Ascending aorta (tissue), 2 donors: ENCODE data around the gene GSTCD. TPM values are rescaled to one million over a fixed set of nuclear protein-coding genes. Genes with fewer than 3 reads are reported as not detected.

ENCODE experiments used
- DNase-seq, 2 donors: peaks; one replicate each; pipeline ENCODE4 v3.0.0-alpha.2; 2019; ENCODE audit warnings: low spot score in 2 of 2
- H3K27ac ChIP-seq, 2 donors: fragments of 200-600 bp; sonication (generic); one replicate each; pipeline ENCODE4 v1.5.1; 2016 to 2017; ENCODE audit warnings: mild to moderate bottlenecking in 1 of 2
- H3K27me3 ChIP-seq: fragments of 200-600 bp; sonication (generic); one replicate; pipeline ENCODE4 v1.5.1; 2017
- H3K36me3 ChIP-seq, 2 donors: fragments of 200-600 bp; sonication (generic); one replicate each; pipeline ENCODE4 v1.5.1; 2016
- H3K4me1 ChIP-seq, 2 donors: fragments of 200-600 bp; sonication (generic); one replicate each; pipeline ENCODE4 v1.5.1; 2016 to 2017; ENCODE audit warnings: mild to moderate bottlenecking in 1 of 2
- H3K4me3 ChIP-seq, 2 donors: fragments of 200-600 bp; sonication (generic); one replicate each; pipeline ENCODE4 v1.5.1; 2016 to 2017; ENCODE audit warnings: mild to moderate bottlenecking in 1 of 2
- H3K9me3 ChIP-seq, 2 donors: fragments of 200-600 bp; sonication (generic); one replicate each; pipeline ENCODE4 v1.5.1; 2016
- intact Hi-C: fragments of 100-400 bp; cut with DNase I; formaldehyde crosslinking; loops from one replicate; pipeline ENCODE4 v1.15.1; 2023
- total RNA-seq: library from RNA; depleted of rRNA; stranded (reverse); fragments of >200 nt; gene quantifications from one replicate; pipeline ENCODE4 v1.1.0, GENCODE V29; 2016
- TF ChIP-seq, protein P1 (sequence below), 3 experiments: fragments of 200-600 bp in 2 of 3; fragments of 450-650 bp in 1 of 3; sonication (generic) in 2 of 3; IDR thresholded peaks; one replicate each; pipeline ENCODE4 v1.5.1; 2016 to 2019; ENCODE audit warnings: antibody characterized with exemption in 3 of 3, mild to moderate bottlenecking in 1 of 3, moderate library complexity in 1 of 3

The GSTCD gene
- total RNA-seq, 1 donor from 2014 or later = 4.4 TPM

DNA sequence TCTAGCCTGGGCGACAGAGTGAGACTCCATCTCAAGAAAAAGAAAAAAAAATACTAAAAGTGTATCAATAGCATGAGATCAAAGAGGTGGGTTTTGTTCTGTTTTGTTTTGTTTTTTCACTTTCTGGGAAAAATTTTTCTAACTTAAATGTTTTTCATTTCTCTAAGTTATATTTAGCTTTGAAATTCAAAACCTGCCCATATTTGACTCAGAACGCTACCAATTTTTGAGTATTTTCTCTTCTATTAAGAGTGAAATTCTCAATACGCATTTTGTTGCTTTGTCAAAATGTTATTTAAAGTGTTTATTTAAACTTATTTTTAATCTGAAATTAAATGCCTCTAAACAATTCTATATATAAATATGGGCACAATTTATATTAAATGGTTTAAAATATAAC, 39.6 kb downstream of the GSTCD start:
- TF ChIP-seq, protein P1, sequence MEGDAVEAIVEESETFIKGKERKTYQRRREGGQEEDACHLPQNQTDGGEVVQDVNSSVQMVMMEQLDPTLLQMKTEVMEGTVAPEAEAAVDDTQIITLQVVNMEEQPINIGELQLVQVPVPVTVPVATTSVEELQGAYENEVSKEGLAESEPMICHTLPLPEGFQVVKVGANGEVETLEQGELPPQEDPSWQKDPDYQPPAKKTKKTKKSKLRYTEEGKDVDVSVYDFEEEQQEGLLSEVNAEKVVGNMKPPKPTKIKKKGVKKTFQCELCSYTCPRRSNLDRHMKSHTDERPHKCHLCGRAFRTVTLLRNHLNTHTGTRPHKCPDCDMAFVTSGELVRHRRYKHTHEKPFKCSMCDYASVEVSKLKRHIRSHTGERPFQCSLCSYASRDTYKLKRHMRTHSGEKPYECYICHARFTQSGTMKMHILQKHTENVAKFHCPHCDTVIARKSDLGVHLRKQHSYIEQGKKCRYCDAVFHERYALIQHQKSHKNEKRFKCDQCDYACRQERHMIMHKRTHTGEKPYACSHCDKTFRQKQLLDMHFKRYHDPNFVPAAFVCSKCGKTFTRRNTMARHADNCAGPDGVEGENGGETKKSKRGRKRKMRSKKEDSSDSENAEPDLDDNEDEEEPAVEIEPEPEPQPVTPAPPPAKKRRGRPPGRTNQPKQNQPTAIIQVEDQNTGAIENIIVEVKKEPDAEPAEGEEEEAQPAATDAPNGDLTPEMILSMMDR (IDR thresholded peaks at IDR 0.05) = no peak

DNA sequence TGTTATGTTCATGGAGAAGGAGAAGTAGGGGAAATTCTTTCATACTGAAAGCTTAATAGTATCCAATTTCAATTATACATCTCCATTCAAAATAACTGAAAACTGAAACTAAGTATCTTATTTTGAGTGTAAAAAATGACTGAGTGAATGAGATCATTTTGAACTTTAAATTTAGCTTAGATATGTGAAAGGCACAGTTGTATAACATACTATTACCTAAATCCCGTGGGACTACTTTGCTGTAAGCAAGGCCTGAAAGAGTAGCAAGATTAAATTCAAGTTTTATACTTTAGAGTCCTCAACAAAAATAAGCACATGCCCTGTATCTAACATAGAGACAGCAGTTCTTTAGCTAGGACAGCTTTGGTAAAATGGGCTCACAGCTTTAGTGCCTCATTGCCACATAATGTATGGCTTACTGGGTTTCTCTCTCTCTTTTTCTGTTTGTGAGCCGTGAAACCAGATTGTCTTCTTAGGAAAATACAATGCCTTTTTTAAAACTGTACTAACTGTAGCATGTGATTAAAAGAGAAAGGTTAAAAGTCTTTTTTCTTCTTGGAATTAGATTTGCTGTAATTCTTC, 43.2 kb downstream of the GSTCD start:
- TF ChIP-seq, protein P1 (IDR thresholded peaks at IDR 0.05) = no peak
- H3K27ac ChIP-seq = no peak overlapping the region
- no peaks in the 10 kb centered on the region for H3K4me1 ChIP-seq
- intact Hi-C loops = no loop called here
- no peak for DNase-seq
- H3K27me3 ChIP-seq = no peaks in the 10 kb centered on the region
- H3K36me3 ChIP-seq = no peaks in the 10 kb centered on the region
- no peak overlapping the region for H3K4me3 ChIP-seq
- H3K9me3 ChIP-seq = no peaks in the 10 kb centered on the region

More for the DNA sequence above, 39.6 kb downstream of the GSTCD start:
- Histone ChIP-seq H3K4me3 (no peak overlapping the region), H3K36me3 (no peaks in the 10 kb centered on the region), H3K4me1 (no peaks in the 10 kb centered on the region), H3K27ac (no peak overlapping the region), H3K9me3 (no peaks in the 10 kb centered on the region), H3K27me3 (no peaks in the 10 kb centered on the region)
- intact Hi-C loops = no loop called here
- no peak for DNase-seq

DNA sequence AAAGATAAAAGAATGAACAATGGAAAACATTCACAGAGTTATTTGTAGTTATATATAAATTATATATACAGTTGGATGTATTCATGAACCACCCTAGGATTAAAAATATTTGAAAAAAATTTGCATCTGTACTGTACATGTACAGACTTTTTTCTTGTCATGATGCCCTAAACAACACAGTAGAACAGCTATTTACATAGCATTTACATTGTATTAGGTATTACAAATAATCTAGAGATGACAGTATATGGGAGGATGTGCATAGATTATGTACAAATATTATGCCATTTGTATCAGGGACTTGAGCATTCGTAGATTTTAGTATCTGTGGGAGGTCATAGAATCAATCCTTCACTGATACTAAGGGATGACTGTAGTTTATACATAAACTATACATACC, 44.8 kb downstream of the GSTCD start:
- DNase-seq = no peak
- Histone ChIP-seq H3K27me3 (no peaks in the 10 kb centered on the region), H3K4me1 (no peaks in the 10 kb centered on the region), H3K9me3 (no peaks in the 10 kb centered on the region), H3K36me3 (no peaks in the 10 kb centered on the region), H3K4me3 (no peak overlapping the region), H3K27ac (no peak overlapping the region)
- intact Hi-C loops = no loop called here
- TF ChIP-seq, protein P1 (IDR thresholded peaks at IDR 0.05) = no peak

DNA sequence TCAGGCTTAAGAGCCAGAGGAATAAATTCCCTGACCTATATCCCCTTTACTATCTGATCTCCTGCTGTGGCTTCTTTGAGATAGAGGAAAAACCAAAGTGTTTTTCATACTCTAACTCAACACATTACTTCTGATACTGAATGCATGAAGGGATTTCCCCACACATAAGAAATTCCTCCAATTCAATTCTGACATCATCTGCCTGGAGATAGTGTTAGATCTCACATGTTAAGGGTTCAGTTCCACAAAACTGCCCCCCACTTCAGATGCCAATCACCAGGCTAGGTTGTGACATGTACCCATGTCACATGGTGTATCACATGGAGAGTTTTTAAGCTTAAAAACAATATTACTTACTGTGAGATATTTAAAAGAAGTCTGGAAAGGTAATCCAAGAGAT, 46.8 kb downstream of the GSTCD start:
- no peak for DNase-seq
- no peak overlapping the region for H3K4me3 ChIP-seq
- intact Hi-C loops = no loop called here
- TF ChIP-seq, protein P1 (IDR thresholded peaks at IDR 0.05) = no peak
- H3K4me1 ChIP-seq = no peaks in the 10 kb centered on the region
- no peaks in the 10 kb centered on the region for H3K27me3 ChIP-seq
- no peaks in the 10 kb centered on the region for H3K36me3 ChIP-seq
- no peaks in the 10 kb centered on the region for H3K9me3 ChIP-seq
- H3K27ac ChIP-seq = no peak overlapping the region

DNA sequence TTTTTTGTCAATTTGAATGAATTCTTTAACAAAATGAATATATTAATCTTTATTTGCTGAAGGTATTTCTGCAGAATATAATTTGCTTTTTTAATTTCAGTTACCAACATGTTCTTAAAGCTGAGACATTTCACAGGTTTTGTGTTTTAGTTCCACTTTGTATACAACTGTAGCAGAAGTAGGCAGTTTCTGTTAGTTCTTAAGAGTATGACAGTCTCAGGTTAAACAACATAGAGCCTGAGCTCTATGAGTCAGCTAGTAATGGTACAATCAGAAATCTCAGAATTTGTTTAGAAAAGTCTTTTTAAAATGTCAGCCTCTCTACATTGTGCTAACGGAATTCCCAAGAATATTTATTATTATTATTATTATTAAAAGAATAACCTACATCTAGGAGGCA, 50.4 kb downstream of the GSTCD start:
- DNase-seq = no peak
- Histone ChIP-seq H3K27ac (no peak overlapping the region), H3K4me1 (no peaks in the 10 kb centered on the region), H3K27me3 (no peaks in the 10 kb centered on the region), H3K36me3 (no peaks in the 10 kb centered on the region), H3K9me3 (no peaks in the 10 kb centered on the region), H3K4me3 (no peak overlapping the region)
- TF ChIP-seq, protein P1 (IDR thresholded peaks at IDR 0.05) = no peak
- intact Hi-C loops = no loop called here
